Loucy (cell line): Measurements from ENCODE around the gene SCN5A.

ENCODE experiments used
- H2AFZ ChIP-seq: fragments of 200-600 bp; sonication (generic); 2 replicates; pipeline ENCODE4 v1.6.0; 2016; ENCODE audit warnings: antibody characterized with exemption, mild to moderate bottlenecking, low read length, moderate library complexity
- H3F3A ChIP-seq: fragments of 200-600 bp; 2 replicates; pipeline ENCODE4 v1.6.0; 2016; ENCODE audit warnings: antibody characterized with exemption, low read depth, mild to moderate bottlenecking
- H3K27me3 ChIP-seq: fragments of 200-600 bp; sonication (generic); 2 replicates; pipeline ENCODE4 v1.6.1; 2014; ENCODE audit warnings: low read length, mild to moderate bottlenecking; ENCODE audit not compliant: insufficient read depth, poor library complexity, severe bottlenecking
- H3K36me3 ChIP-seq: fragments of 200-600 bp; sonication (generic); 2 replicates; pipeline ENCODE4 v1.6.1; 2016; ENCODE audit warnings: low read length; ENCODE audit not compliant: insufficient read depth
- H3K4me1 ChIP-seq: fragments of 200-600 bp; sonication (generic); 2 replicates; pipeline ENCODE4 v1.5.1; 2014; ENCODE audit warnings: low read length, mild to moderate bottlenecking; ENCODE audit not compliant: insufficient read depth, poor library complexity, severe bottlenecking
- H3K4me2 ChIP-seq: fragments of 200-600 bp; sonication (generic); 2 replicates; pipeline ENCODE4 v1.6.0; 2014; ENCODE audit warnings: antibody characterized with exemption, low read length, low read depth, mild to moderate bottlenecking; ENCODE audit not compliant: poor library complexity, severe bottlenecking
- H3K4me3 ChIP-seq: fragments of 200-600 bp; sonication (generic); 2 replicates; pipeline ENCODE4 v1.5.1; 2014; ENCODE audit warnings: low read length, mild to moderate bottlenecking, mixed read lengths; ENCODE audit not compliant: poor library complexity, severe bottlenecking
- H3K79me2 ChIP-seq: fragments of 200-600 bp; sonication (generic); 2 replicates; pipeline ENCODE4 v1.6.1; 2014; ENCODE audit warnings: low read length; ENCODE audit not compliant: insufficient read depth
- H3K9ac ChIP-seq: fragments of 200-600 bp; sonication (generic); 2 replicates; pipeline ENCODE4 v1.6.0; 2014; ENCODE audit warnings: mild to moderate bottlenecking, low read depth, low read length, moderate library complexity; ENCODE audit not compliant: poor library complexity, severe bottlenecking
- H3K9me2 ChIP-seq: fragments of 200-600 bp; sonication (generic); replicated peaks from 2 replicates; pipeline ENCODE4 v1.6.1; 2016; ENCODE audit warnings: low read depth, low read length, mixed read lengths
- H3K9me3 ChIP-seq: fragments of 200-600 bp; sonication (generic); 2 replicates; pipeline ENCODE4 v1.6.1; 2014; ENCODE audit warnings: mild to moderate bottlenecking, antibody characterized with exemption, low read length, low read depth; ENCODE audit not compliant: insufficient read depth
- H4K20me1 ChIP-seq: fragments of 200-600 bp; sonication (generic); 2 replicates; pipeline ENCODE4 v1.6.0; 2014; ENCODE audit warnings: antibody characterized with exemption, low read length, mild to moderate bottlenecking; ENCODE audit not compliant: insufficient read depth, poor library complexity, severe bottlenecking
- CTCF ChIP-seq: fragments of 200-600 bp; sonication (generic); conservative IDR thresholded peaks from 2 replicates; pipeline ENCODE4 v1.5.1; 2014; ENCODE audit warnings: mild to moderate bottlenecking, antibody characterized with exemption, low read length
- EZH2phosphoT487 ChIP-seq: fragments of 200-600 bp; IDR thresholded peaks from 2 replicates; pipeline ENCODE4 v1.6.1; 2018; ENCODE audit warnings: antibody characterized with exemption, mild to moderate bottlenecking, moderate library complexity, borderline replicate concordance

Gene SCN5A

GRCh38 chr3:38577371-38578080, 72.0 kb downstream of the SCN5A start:
- H3K4me1 ChIP-seq = no peaks in the 10 kb centered on the region
- H3K9me3 ChIP-seq = no peaks in the 10 kb centered on the region
- H3K36me3 ChIP-seq = no peaks in the 10 kb centered on the region
- TF ChIP-seq EZH2phosphoT487 (no peak), CTCF (no peak)
- no peaks in the 10 kb centered on the region for H3K9me2 ChIP-seq
- no peak overlapping the region for H3K4me2 ChIP-seq
- H3K9ac ChIP-seq = no peak overlapping the region
- H3K27me3 ChIP-seq = no peaks in the 10 kb centered on the region
- no peak overlapping the region for H2AFZ ChIP-seq
- H3F3A ChIP-seq = no peaks in the 10 kb centered on the region
- no peak overlapping the region for H3K4me3 ChIP-seq
- no peaks in the 10 kb centered on the region for H3K79me2 ChIP-seq
- no peaks in the 10 kb centered on the region for H4K20me1 ChIP-seq

- H3K36me3 ChIP-seq = no peaks in the 10 kb centered on the region
- H2AFZ ChIP-seq = no peak overlapping the region
- no peaks in the 10 kb centered on the region for H3K9me3 ChIP-seq
- no peak overlapping the region for H3K4me2 ChIP-seq
- no peaks in the 10 kb centered on the region for H3K27me3 ChIP-seq
- no peak overlapping the region for H3K9ac ChIP-seq
- H3K9me2 ChIP-seq = no peaks in the 10 kb centered on the region
- no peak overlapping the region for H3K4me3 ChIP-seq
- H3K79me2 ChIP-seq = no peaks in the 10 kb centered on the region
- H4K20me1 ChIP-seq = no peaks in the 10 kb centered on the region
- no peaks in the 10 kb centered on the region for H3F3A ChIP-seq
- TF ChIP-seq EZH2phosphoT487 = no peak
- no peaks in the 10 kb centered on the region for H3K4me1 ChIP-seq
Observed at GRCh38 chr3:38576526-38577370, 72.7 kb downstream of the SCN5A start.

- H3K9ac ChIP-seq = no peak overlapping the region
- no peaks in the 10 kb centered on the region for H3K9me3 ChIP-seq
- H3K36me3 ChIP-seq = no peaks in the 10 kb centered on the region
- H3K9me2 ChIP-seq = no peaks in the 10 kb centered on the region
- H3K4me2 ChIP-seq = no peak overlapping the region
- no peak for TF ChIP-seq CTCF
- no peak for TF ChIP-seq EZH2phosphoT487
- H3K4me3 ChIP-seq = no peak overlapping the region
- H4K20me1 ChIP-seq = no peaks in the 10 kb centered on the region
- no peak overlapping the region for H2AFZ ChIP-seq
- H3K4me1 ChIP-seq = no peaks in the 10 kb centered on the region
- no peaks in the 10 kb centered on the region for H3K79me2 ChIP-seq
- H3F3A ChIP-seq = no peaks in the 10 kb centered on the region
- H3K27me3 ChIP-seq = no peaks in the 10 kb centered on the region
Observed at GRCh38 chr3:38576131-38576525, 73.4 kb downstream of the SCN5A start.
